ENCODE results near the gene SOS2. TPM values are rescaled to one million over a fixed set of nuclear protein-coding genes. Genes with fewer than 3 reads are reported as not detected.

Gene SOS2
- total and polyA plus RNA-seq, 10 of the 15 experiments (the other 5 are each of a cell fraction or from before 2014, with no cell fraction given), result 2.1 to 16.8 (median 8.4) TPM

DNA sequence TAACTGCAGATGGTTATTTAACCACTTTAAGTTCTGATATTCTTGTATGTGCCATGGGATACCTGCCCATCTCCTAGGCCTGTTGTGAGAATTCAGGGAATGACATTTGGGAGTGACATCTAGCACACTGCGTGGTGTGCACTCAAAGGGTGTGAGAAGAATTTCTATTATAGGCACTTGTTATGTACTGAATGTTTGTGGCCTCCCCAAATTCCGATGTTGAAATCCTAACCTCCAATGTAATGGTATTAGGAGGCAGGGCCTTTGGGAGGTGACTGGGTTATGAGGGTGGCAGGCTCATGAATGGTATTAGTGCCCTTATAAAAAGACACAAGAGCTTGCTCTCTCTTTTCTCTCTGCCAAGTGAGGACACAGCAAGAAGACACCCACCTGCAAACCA, 142.6 kb downstream of the SOS2 start:
- Histone ChIP-seq H2AFZ (ENCODE audit: control insufficient read depth, low read depth, low read length) (no peak overlapping the region), H3K4me2 (ENCODE audit: control insufficient read depth, insufficient read depth) (no peak overlapping the region), H3K36me3 (ENCODE audit: control insufficient read depth in 2 of 2, insufficient read depth in 2 of 2, low read length in 1 of 2) (no peaks in the 10 kb centered on the region), H3K4me1 (ENCODE audit: control insufficient read depth, insufficient read depth, low read length) (peaks cover 44% of the 10 kb centered on the region), H3K27me3 (replicated peaks in 1 of 2; ENCODE audit: control insufficient read depth in 2 of 2, insufficient read depth in 2 of 2, low read length in 1 of 2) (no peaks in the 10 kb centered on the region), H3K9me3 (replicated peaks; ENCODE audit: control insufficient read depth, insufficient read depth, low read length) (no peaks in the 10 kb centered on the region), H4K20me1 (ENCODE audit: control insufficient read depth, insufficient read depth) (no peaks in the 10 kb centered on the region), H3K79me2 (ENCODE audit: control insufficient read depth, insufficient read depth, low read length) (no peaks in the 10 kb centered on the region; the same call in 1 of the 2 replicates), H3K9ac (ENCODE audit: control insufficient read depth, insufficient read depth, low read length) (no peak overlapping the region), H3K27ac (ENCODE audit: control insufficient read depth, insufficient read depth) (no peak overlapping the region), H3K4me3 (no peak overlapping the region)
- ChIA-PET SMC1A (ENCODE audit: uncharacterized antibody, unreplicated experiment) (interaction anchor here (0.7 to 5.6 kb wide), 16 partner anchors 8 to 236 kb away, joined by 3 to 69 read pairs (median 7); partner anchors contain the start of gene NEMF), RAD21 (ENCODE audit: unreplicated experiment) (interaction anchor here (0.5 to 5.5 kb wide), 10 partner anchors 14 to 236 kb away, joined by 4 to 75 read pairs (median 8); partner anchors contain the start of gene NEMF), POLR2A (interaction anchor here (0.5 to 4.0 kb wide), 7 partner anchors 21 to 230 kb away, joined by 3 to 35 read pairs (median 13); no protein-coding TSS in a partner anchor), CTCF (interaction anchor here (0.6 to 6.2 kb wide), 12 partner anchors 13 to 236 kb away, joined by 3 to 41 read pairs (median 9); partner anchors contain the start of gene NEMF)
- no peak for TF ChIP-seq KAT2A (conservative IDR thresholded peaks at IDR 0.05; ENCODE audit: control insufficient read depth, low read depth, low read length)
- TF ChIP-seq RBBP5 (conservative IDR thresholded peaks at IDR 0.05), result no peak
- DNase-seq (ENCODE audit: low read depth, low spot score), result no peak
- intact Hi-C loops (cut with micrococcal nuclease; ENCODE audit: unreplicated experiment) (no loop called here), in situ Hi-C loops (cut with MboI) (no loop called here)
- no peak for FAIRE-seq
- no TSS peak for BruUV-seq (replicated peaks)
- no peak for ATAC-seq
- WGBS (ENCODE audit: insufficient coverage, insufficient replicate concordance, low lambda C conversion rate, missing lambda C conversion rate), result 83% methylated on average over 2 of the region's 2 CpGs

GRCh38 chr14:50088117-50088515, 143.3 kb downstream of the SOS2 start:
- no peak overlapping the region for H3K4me3 ChIP-seq
- H4K20me1 ChIP-seq (ENCODE audit: control insufficient read depth, insufficient read depth), result no peaks in the 10 kb centered on the region
- H3K9me3 ChIP-seq (replicated peaks; ENCODE audit: control insufficient read depth, insufficient read depth, low read length), result no peaks in the 10 kb centered on the region
- ATAC-seq (no peak), FAIRE-seq (no peak), DNase-seq (ENCODE audit: low read depth, low spot score) (no peak)
- H3K79me2 ChIP-seq (ENCODE audit: control insufficient read depth, insufficient read depth, low read length), result no peaks in the 10 kb centered on the region; the same call in 1 of the 2 replicates
- peaks cover 48% of the 10 kb centered on the region for H3K4me1 ChIP-seq (ENCODE audit: control insufficient read depth, insufficient read depth, low read length)
- SMC1A ChIA-PET (ENCODE audit: uncharacterized antibody, unreplicated experiment), result interaction anchor here (0.7 to 5.6 kb wide), 19 partner anchors 9 to 237 kb away, joined by 3 to 69 read pairs (median 6); partner anchors contain the start of gene NEMF
- H3K9ac ChIP-seq (ENCODE audit: control insufficient read depth, insufficient read depth, low read length), result no peak overlapping the region
- WGBS (ENCODE audit: insufficient coverage, insufficient replicate concordance, low lambda C conversion rate, missing lambda C conversion rate), result 50% methylated on average over 2 of the region's 2 CpGs
- in situ Hi-C loops (cut with MboI) (no loop called here), intact Hi-C loops (cut with micrococcal nuclease; ENCODE audit: unreplicated experiment) (no loop called here)
- POLR2A ChIA-PET, result interaction anchor here (1.0 to 4.0 kb wide), 12 partner anchors 8 to 226 kb away, joined by 3 to 35 read pairs (median 7); no protein-coding TSS in a partner anchor
- no peaks in the 10 kb centered on the region for H3K27me3 ChIP-seq (replicated peaks in 1 of 2; ENCODE audit: control insufficient read depth in 2 of 2, insufficient read depth in 2 of 2, low read length in 1 of 2)
- RAD21 ChIA-PET (ENCODE audit: unreplicated experiment), result interaction anchor here (0.5 to 5.5 kb wide), 15 partner anchors 14 to 300 kb away, joined by 3 to 75 read pairs (median 8); partner anchors contain the start of gene NEMF
- H3K4me2 ChIP-seq (ENCODE audit: control insufficient read depth, insufficient read depth), result peak overlapping the region; percentile 68; the same call in 1 of the 2 replicates
- CTCF ChIA-PET, result interaction anchor here (0.6 to 6.2 kb wide), 14 partner anchors 8 to 236 kb away, joined by 3 to 41 read pairs (median 7); partner anchors contain the start of gene NEMF
- no peaks in the 10 kb centered on the region for H3K36me3 ChIP-seq (ENCODE audit: control insufficient read depth in 2 of 2, insufficient read depth in 2 of 2, low read length in 1 of 2)
- BruUV-seq (replicated peaks), result no TSS peak
- H2AFZ ChIP-seq (ENCODE audit: control insufficient read depth, low read depth, low read length), result no peak overlapping the region
- H3K27ac ChIP-seq (ENCODE audit: control insufficient read depth, insufficient read depth), result peak overlapping the region; percentile 94
- TF ChIP-seq MYB (IDR thresholded peaks at IDR 0.05; ENCODE audit: borderline replicate concordance, low read depth, low read length) (no peak), RAD51 (IDR thresholded peaks at IDR 0.05) (no peak), HCFC1 (IDR thresholded peaks at IDR 0.05; ENCODE audit: low read length) (no peak), ZZZ3 (IDR thresholded peaks at IDR 0.05; ENCODE audit: control insufficient read depth, insufficient read length, low read depth) (no peak), ATF7 (IDR thresholded peaks at IDR 0.05; ENCODE audit: low read depth) (no peak), E2F8 (IDR thresholded peaks at IDR 0.05; ENCODE audit: low read depth, partially characterized antibody) (no peak), DPF2 (IDR thresholded peaks at IDR 0.05) (no peak), ELK1 (IDR thresholded peaks at IDR 0.05; ENCODE audit: low read depth, low read length) (no peak), WRNIP1 (IDR thresholded peaks at IDR 0.05; ENCODE audit: borderline replicate concordance, low read depth, low read length) (no peak), CREB1 (IDR thresholded peaks at IDR 0.05; ENCODE audit: low read depth) (no peak)
- TF ChIP-seq, protein P1, sequence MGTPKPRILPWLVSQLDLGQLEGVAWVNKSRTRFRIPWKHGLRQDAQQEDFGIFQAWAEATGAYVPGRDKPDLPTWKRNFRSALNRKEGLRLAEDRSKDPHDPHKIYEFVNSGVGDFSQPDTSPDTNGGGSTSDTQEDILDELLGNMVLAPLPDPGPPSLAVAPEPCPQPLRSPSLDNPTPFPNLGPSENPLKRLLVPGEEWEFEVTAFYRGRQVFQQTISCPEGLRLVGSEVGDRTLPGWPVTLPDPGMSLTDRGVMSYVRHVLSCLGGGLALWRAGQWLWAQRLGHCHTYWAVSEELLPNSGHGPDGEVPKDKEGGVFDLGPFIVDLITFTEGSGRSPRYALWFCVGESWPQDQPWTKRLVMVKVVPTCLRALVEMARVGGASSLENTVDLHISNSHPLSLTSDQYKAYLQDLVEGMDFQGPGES (IDR thresholded peaks at IDR 0.05), result no peak
